ENCODE results near the gene P2RX4. TPM values are rescaled to one million over a fixed set of nuclear protein-coding genes. Genes with fewer than 3 reads are reported as not detected.

Gene P2RX4
- total RNA-seq, 6 experiments from 2014 or later: 11.5 to 79.7 (median 21.9) TPM

GRCh38 chr12:121186826-121187225, 23.1 kb upstream of the P2RX4 start:
- no peak overlapping the region for H3K27ac ChIP-seq
- H3K36me3 ChIP-seq: no peaks in the 10 kb centered on the region
- no peak for TF ChIP-seq POLR2A (IDR thresholded peaks at IDR 0.05)
- TF ChIP-seq CTCF (IDR thresholded peaks at IDR 0.05): no peak
- no peaks in the 10 kb centered on the region for H3K27me3 ChIP-seq
- H3K9me3 ChIP-seq: no peaks in the 10 kb centered on the region
- intact Hi-C loops (cut with DNase I): no loop called here
- DNase-seq (no peak), ATAC-seq (no peak)
- WGBS (ENCODE audit: insufficient coverage, low coverage, low lambda C conversion rate, missing lambda C conversion rate): 55% methylated on average over 2 of the region's 2 CpGs
- no peak overlapping the region for H3K4me3 ChIP-seq
- H3K4me1 ChIP-seq: no peaks in the 10 kb centered on the region

- no peak for TF ChIP-seq CTCF (IDR thresholded peaks at IDR 0.05)
- no peak for TF ChIP-seq POLR2A (IDR thresholded peaks at IDR 0.05)
- intact Hi-C loops (cut with DNase I): no loop called here
- H3K9me3 ChIP-seq: no peaks in the 10 kb centered on the region
- DNase-seq: no peak
- no peak overlapping the region for H3K4me3 ChIP-seq
- WGBS (ENCODE audit: insufficient coverage, low coverage, low lambda C conversion rate, missing lambda C conversion rate): 81% methylated on average over 7 of the region's 7 CpGs
- H3K27ac ChIP-seq: no peak overlapping the region
- no peak for ATAC-seq
- no peaks in the 10 kb centered on the region for H3K27me3 ChIP-seq
- H3K36me3 ChIP-seq: no peaks in the 10 kb centered on the region
- H3K4me1 ChIP-seq: no peaks in the 10 kb centered on the region
Measured at GRCh38 chr12:121187501-121187900, 22.4 kb upstream of the P2RX4 start.

- H3K4me1 ChIP-seq: no peaks in the 10 kb centered on the region
- H3K27me3 ChIP-seq: no peaks in the 10 kb centered on the region
- no peaks in the 10 kb centered on the region for H3K9me3 ChIP-seq
- DNase-seq (peak in 1 of 3 donors; percentile 1), ATAC-seq (no peak)
- no peak overlapping the region for H3K27ac ChIP-seq
- TF ChIP-seq POLR2A (IDR thresholded peaks at IDR 0.05) (no peak), CTCF (IDR thresholded peaks at IDR 0.05) (no peak)
- 84% methylated on average over 2 of the region's 2 CpGs for WGBS (ENCODE audit: insufficient coverage, low coverage, low lambda C conversion rate, missing lambda C conversion rate)
- H3K4me3 ChIP-seq: no peak overlapping the region
- intact Hi-C loops (cut with DNase I): no loop called here
- H3K36me3 ChIP-seq: no peaks in the 10 kb centered on the region
Measured at GRCh38 chr12:121188227-121188626, 21.7 kb upstream of the P2RX4 start.

GRCh38 chr12:121189131-121189530, 20.8 kb upstream of the P2RX4 start:
- Histone ChIP-seq H3K4me1 (no peaks in the 10 kb centered on the region), H3K9me3 (no peaks in the 10 kb centered on the region), H3K27ac (peak overlapping the region in 1 of 3 donors; percentile 24), H3K36me3 (no peaks in the 10 kb centered on the region), H3K27me3 (no peaks in the 10 kb centered on the region), H3K4me3 (no peak overlapping the region)
- DNase-seq (no peak), ATAC-seq (no peak)
- TF ChIP-seq POLR2A (IDR thresholded peaks at IDR 0.05) (no peak), CTCF (IDR thresholded peaks at IDR 0.05) (no peak)
- intact Hi-C loops (cut with DNase I): no loop called here
- 80% methylated on average over 9 of the region's 9 CpGs for WGBS (ENCODE audit: insufficient coverage, low coverage, low lambda C conversion rate, missing lambda C conversion rate)

All from right lobe of liver (tissue), 6 donors.